Astrocyte of the spinal cord (primary cell): ENCODE measurements around the gene AMD1.

Experiments used
- DNase-seq: peaks from one replicate; pipeline ENCODE4 v3.0.0; 2011; ENCODE audit warnings: low read depth, low spot score
- H3K4me3 ChIP-seq: 2 replicates; pipeline ENCODE4 v1.5.1; 2011; ENCODE audit warnings: low read depth, mild to moderate bottlenecking, low read length, moderate library complexity
- in situ Hi-C: cut with HindIII; loops from 2 replicates; pipeline ENCODE4 v1.10.0; 2017; ENCODE audit warnings: low sequenced_read_pairs
- TF ChIP-seq, protein P1 (sequence below): IDR thresholded peaks from 2 replicates; pipeline ENCODE4 v1.5.1; 2012; ENCODE audit warnings: low read depth, mild to moderate bottlenecking, low read length, inconsistent platforms

The AMD1 gene

GRCh38 chr6:110858562-110859214 lies 15.9 kb upstream of the AMD1 start:
- TF ChIP-seq, protein P1, sequence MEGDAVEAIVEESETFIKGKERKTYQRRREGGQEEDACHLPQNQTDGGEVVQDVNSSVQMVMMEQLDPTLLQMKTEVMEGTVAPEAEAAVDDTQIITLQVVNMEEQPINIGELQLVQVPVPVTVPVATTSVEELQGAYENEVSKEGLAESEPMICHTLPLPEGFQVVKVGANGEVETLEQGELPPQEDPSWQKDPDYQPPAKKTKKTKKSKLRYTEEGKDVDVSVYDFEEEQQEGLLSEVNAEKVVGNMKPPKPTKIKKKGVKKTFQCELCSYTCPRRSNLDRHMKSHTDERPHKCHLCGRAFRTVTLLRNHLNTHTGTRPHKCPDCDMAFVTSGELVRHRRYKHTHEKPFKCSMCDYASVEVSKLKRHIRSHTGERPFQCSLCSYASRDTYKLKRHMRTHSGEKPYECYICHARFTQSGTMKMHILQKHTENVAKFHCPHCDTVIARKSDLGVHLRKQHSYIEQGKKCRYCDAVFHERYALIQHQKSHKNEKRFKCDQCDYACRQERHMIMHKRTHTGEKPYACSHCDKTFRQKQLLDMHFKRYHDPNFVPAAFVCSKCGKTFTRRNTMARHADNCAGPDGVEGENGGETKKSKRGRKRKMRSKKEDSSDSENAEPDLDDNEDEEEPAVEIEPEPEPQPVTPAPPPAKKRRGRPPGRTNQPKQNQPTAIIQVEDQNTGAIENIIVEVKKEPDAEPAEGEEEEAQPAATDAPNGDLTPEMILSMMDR: no peak
- H3K4me3 ChIP-seq: no peak overlapping the region
- in situ Hi-C loops: no loop called here
- no peak for DNase-seq

DNA sequence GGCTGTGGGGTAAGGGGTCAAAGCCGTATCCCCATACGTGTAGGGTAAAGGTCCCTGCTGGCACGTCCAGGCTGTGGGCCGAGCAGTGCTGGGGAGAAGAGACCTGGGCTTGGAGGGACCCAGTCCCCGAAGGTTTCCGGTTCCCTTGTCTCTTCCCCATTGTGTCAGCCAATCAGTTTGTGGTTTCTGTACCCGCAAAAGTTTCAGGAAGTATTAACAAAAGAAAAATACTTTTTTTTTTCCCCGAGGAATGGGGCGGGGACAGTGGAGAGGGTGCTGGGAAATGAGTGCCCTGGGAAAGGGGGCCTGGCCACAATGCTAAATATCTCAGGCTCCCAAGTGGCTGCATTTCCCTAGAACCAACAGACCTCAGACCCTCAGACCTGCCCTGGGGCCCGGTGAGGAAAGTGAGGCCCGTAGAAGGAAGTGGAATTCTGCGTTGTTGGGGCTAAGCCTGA lies 15.2 kb upstream of the AMD1 start:
- H3K4me3 ChIP-seq: no peak overlapping the region
- in situ Hi-C loops: no loop called here
- TF ChIP-seq, protein P1: no peak
- DNase-seq: no peak

- no peak for DNase-seq
- in situ Hi-C loops: no loop called here
- no peak overlapping the region for H3K4me3 ChIP-seq
- TF ChIP-seq, protein P1: no peak
These were observed 9.8 kb upstream of the AMD1 start for GRCh38 chr6:110864824-110865223.

DNA sequence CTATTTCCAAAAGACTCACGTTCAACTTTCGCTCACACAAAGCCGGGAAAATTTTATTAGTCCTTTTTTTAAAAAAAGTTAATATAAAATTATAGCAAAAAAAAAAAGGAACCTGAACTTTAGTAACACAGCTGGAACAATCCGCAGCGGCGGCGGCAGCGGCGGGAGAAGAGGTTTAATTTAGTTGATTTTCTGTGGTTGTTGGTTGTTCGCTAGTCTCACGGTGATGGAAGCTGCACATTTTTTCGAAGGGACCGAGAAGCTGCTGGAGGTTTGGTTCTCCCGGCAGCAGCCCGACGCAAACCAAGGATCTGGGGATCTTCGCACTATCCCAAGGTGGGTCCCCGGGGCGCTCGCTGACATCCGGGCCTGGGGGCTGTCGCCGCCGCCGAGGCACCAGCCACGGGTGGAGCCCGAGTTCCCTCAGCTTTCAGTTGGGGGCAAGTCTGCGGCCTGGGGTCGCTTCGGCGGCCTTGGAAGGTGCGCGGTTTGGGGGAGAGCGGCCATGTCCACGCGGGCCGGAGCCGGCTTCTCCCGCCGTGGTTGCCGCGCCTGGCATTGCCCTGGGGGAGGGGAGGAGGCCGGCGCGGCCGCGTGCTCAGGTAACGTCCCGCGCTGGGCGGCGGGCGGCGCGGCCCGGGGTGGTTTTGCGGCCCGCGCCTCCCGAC lies 429 bp downstream of the AMD1 start:
- peak overlapping the region; percentile 95 for H3K4me3 ChIP-seq
- DNase-seq: no peak
- in situ Hi-C loops: no loop called here
- TF ChIP-seq, protein P1: no peak

DNA sequence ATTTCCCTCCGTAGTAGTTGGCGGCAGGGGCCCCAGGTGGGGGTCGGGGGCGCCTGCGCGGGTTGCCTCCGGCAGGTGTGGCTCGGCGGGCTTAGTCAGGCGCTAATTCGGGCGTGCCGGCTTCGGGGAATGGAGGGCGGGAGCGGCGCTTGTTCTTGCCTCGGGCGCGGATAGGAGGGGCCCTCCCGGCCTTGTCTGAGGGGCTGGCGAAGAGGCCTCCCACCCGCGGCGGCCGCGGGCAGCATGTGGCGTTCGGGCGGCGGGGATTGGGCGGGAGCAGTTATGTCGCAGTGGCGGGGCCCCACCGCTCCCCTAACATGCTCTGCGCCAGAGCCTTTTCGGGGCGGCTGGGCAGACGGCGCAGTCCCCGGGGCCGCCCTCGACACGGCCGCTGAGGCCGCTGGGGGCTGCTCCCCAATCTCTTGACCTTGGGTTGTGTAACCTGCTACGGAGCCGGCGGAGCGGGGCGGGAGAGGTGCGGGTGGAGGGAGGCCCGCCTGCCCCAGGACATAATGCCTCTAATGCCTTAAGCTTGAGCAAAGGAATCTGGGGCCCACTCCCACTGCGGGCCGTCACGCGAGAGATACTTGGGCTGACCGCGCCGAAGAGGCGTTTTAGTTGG lies 1.1 kb downstream of the AMD1 start:
- DNase-seq: peak; percentile 22
- in situ Hi-C loops: no loop called here
- H3K4me3 ChIP-seq: peak overlapping the region; percentile 95
- TF ChIP-seq, protein P1: no peak

DNA sequence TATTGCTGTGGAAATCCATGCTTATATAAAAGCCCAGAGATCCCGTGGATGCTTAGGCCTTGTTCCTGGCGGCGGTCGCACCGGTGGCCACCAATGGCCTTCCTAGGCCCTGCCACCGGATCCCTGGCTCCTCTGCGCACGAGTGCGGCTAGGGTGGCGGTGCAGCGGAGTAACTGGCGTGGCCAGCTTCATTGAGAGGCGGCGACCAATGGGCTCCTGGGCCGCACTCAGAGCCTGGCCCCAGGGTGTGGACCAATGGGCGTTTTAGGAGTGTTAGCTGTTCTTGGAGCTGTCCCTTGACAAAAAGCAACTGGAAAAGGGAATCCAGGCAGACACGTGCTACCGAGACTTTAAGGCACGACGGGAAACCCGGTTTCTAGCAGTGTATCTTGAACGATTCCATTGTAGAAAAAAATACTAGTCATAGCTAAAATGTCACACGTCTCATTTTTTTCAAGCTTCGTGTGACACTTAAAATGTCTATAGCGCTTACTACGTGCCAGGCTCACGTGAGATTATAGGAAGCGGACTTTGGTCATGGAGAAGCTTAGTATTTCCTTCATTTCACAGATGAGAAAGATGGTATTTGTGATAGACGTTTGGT lies 1.7 kb downstream of the AMD1 start:
- in situ Hi-C loops: no loop called here
- peak; percentile 91 for DNase-seq
- H3K4me3 ChIP-seq: peak overlapping the region; percentile 95
- TF ChIP-seq, protein P1: no peak
